Measurements from ENCODE around the gene SLC25A12.

SLC25A12 gene

DNA sequence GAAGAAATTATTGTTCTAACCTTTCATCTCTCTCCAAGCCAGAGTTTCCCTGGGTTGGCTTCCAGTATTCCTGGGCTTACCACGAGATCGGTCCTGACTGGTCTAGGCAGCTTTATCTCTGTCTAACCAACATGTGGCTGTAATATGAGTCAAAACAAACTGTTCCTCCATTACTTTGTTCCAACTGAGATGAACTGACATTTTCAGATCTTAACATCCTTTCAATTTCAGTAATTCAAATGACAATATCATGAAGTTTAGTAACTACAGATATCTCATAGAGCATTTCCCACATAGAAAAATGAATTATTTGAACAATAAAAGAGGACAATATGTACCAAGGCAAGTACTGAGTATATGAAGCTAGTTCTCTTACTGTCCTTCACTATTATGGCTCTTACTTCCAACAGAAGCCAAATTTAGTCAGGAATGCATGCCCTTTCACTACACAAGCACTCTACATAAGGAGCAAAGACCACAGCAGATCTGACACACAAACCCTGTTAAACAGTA, 15.5 kb downstream of the SLC25A12 start (continued):
- no peak for TF ChIP-seq CREB5 (CRISPR knock-in tag; IDR thresholded peaks at IDR 0.05; ENCODE audit: low read depth)
- no peak for TF ChIP-seq CSRNP3 (CRISPR knock-in tag; IDR thresholded peaks at IDR 0.05)
- no peak for TF ChIP-seq TOX (CRISPR knock-in tag; IDR thresholded peaks at IDR 0.05; ENCODE audit: borderline replicate concordance)
- no peak for TF ChIP-seq PPARA (CRISPR knock-in tag; IDR thresholded peaks at IDR 0.05; ENCODE audit: borderline replicate concordance)
- TF ChIP-seq ISL1 (CRISPR knock-in tag; IDR thresholded peaks at IDR 0.05), result no peak

GRCh38 chr2:171874963-171875362, 19.1 kb downstream of the SLC25A12 start:
- ATAC-seq, result no peak
- TF ChIP-seq OSR1 (CRISPR knock-in tag; IDR thresholded peaks at IDR 0.05) (no peak), GLIS3 (CRISPR knock-in tag; IDR thresholded peaks at IDR 0.05) (no peak)

DNA sequence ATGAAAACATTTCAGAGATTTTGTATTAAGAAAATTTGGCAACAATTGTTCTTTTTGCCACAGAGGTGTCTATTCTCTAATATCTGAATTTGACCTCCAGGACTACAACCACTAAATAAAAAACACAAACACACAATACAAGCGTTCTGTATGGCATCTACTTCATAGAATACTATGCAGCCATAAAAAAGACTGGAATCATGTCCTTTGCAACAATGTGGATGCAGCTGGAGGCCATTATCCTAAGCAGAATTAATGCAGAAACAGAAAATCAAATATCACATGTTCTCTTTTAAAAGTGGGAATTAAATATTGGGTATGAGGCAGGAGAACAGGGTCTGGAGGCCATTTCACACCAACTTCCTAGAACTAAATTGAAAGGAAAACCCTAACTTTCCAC, 19.5 kb downstream of the SLC25A12 start:
- no peak for ATAC-seq
- no peak for TF ChIP-seq CSDC2 (CRISPR knock-in tag; IDR thresholded peaks at IDR 0.05)
- TF ChIP-seq ZC3H10 (CRISPR knock-in tag; IDR thresholded peaks at IDR 0.05), result no peak
- no peak for TF ChIP-seq SNAI2 (CRISPR knock-in tag; IDR thresholded peaks at IDR 0.05)
- TF ChIP-seq, protein P1, sequence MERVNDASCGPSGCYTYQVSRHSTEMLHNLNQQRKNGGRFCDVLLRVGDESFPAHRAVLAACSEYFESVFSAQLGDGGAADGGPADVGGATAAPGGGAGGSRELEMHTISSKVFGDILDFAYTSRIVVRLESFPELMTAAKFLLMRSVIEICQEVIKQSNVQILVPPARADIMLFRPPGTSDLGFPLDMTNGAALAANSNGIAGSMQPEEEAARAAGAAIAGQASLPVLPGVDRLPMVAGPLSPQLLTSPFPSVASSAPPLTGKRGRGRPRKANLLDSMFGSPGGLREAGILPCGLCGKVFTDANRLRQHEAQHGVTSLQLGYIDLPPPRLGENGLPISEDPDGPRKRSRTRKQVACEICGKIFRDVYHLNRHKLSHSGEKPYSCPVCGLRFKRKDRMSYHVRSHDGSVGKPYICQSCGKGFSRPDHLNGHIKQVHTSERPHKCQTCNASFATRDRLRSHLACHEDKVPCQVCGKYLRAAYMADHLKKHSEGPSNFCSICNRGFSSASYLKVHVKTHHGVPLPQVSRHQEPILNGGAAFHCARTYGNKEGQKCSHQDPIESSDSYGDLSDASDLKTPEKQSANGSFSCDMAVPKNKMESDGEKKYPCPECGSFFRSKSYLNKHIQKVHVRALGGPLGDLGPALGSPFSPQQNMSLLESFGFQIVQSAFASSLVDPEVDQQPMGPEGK (CRISPR knock-in tag; IDR thresholded peaks at IDR 0.05; ENCODE audit: borderline replicate concordance), result no peak
- TF ChIP-seq, protein P2, sequence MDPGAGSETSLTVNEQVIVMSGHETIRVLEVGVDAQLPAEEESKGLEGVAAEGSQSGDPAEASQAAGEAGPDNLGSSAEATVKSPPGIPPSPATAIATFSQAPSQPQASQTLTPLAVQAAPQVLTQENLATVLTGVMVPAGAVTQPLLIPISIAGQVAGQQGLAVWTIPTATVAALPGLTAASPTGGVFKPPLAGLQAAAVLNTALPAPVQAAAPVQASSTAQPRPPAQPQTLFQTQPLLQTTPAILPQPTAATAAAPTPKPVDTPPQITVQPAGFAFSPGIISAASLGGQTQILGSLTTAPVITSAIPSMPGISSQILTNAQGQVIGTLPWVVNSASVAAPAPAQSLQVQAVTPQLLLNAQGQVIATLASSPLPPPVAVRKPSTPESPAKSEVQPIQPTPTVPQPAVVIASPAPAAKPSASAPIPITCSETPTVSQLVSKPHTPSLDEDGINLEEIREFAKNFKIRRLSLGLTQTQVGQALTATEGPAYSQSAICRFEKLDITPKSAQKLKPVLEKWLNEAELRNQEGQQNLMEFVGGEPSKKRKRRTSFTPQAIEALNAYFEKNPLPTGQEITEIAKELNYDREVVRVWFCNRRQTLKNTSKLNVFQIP (CRISPR knock-in tag; IDR thresholded peaks at IDR 0.05; ENCODE audit: borderline replicate concordance, low read depth), result no peak

- TF ChIP-seq ZC3H10 (CRISPR knock-in tag; IDR thresholded peaks at IDR 0.05), result no peak
- ATAC-seq, result no peak
Observed at GRCh38 chr2:171864357-171864985, 29.6 kb downstream of the SLC25A12 start.

DNA sequence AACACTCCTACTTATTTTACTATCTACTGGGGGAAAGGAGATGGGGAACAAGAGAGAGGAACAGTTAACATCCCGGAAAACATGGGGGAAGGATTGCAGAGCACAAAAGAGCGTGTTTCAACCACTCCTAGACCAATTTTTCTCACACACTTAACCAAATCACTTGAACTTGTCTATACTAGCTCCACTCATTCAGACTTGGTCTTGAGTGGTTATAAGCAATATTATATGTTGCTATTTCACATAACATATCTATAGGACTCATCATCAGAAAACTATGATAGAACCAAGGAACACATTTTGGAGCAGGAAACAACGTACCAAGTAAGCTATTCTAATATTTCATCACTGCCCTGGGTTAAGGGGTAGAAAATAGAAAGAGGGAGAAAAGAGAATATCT, 31.5 kb downstream of the SLC25A12 start:
- ATAC-seq, result no peak
- no peak for TF ChIP-seq CSRNP3 (CRISPR knock-in tag; IDR thresholded peaks at IDR 0.05)
- TF ChIP-seq RARB (CRISPR knock-in tag; IDR thresholded peaks at IDR 0.05), result no peak
- TF ChIP-seq ZFP30 (CRISPR knock-in tag; IDR thresholded peaks at IDR 0.05), result no peak
- TF ChIP-seq TOX (CRISPR knock-in tag; IDR thresholded peaks at IDR 0.05; ENCODE audit: borderline replicate concordance), result no peak
- no peak for TF ChIP-seq OSR1 (CRISPR knock-in tag; IDR thresholded peaks at IDR 0.05)
- TF ChIP-seq, protein P2 (CRISPR knock-in tag; IDR thresholded peaks at IDR 0.05; ENCODE audit: borderline replicate concordance, low read depth), result no peak
- TF ChIP-seq, protein P3, sequence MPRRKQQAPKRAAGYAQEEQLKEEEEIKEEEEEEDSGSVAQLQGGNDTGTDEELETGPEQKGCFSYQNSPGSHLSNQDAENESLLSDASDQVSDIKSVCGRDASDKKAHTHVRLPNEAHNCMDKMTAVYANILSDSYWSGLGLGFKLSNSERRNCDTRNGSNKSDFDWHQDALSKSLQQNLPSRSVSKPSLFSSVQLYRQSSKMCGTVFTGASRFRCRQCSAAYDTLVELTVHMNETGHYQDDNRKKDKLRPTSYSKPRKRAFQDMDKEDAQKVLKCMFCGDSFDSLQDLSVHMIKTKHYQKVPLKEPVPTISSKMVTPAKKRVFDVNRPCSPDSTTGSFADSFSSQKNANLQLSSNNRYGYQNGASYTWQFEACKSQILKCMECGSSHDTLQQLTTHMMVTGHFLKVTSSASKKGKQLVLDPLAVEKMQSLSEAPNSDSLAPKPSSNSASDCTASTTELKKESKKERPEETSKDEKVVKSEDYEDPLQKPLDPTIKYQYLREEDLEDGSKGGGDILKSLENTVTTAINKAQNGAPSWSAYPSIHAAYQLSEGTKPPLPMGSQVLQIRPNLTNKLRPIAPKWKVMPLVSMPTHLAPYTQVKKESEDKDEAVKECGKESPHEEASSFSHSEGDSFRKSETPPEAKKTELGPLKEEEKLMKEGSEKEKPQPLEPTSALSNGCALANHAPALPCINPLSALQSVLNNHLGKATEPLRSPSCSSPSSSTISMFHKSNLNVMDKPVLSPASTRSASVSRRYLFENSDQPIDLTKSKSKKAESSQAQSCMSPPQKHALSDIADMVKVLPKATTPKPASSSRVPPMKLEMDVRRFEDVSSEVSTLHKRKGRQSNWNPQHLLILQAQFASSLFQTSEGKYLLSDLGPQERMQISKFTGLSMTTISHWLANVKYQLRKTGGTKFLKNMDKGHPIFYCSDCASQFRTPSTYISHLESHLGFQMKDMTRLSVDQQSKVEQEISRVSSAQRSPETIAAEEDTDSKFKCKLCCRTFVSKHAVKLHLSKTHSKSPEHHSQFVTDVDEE (CRISPR knock-in tag; IDR thresholded peaks at IDR 0.05), result no peak
- no peak for TF ChIP-seq ZNF8 (CRISPR knock-in tag; IDR thresholded peaks at IDR 0.05)
- no peak for TF ChIP-seq ZNF565 (CRISPR knock-in tag; conservative IDR thresholded peaks at IDR 0.05; ENCODE audit: low read depth)
- TF ChIP-seq CSDC2 (CRISPR knock-in tag; IDR thresholded peaks at IDR 0.05), result no peak
- no peak for TF ChIP-seq ISL1 (CRISPR knock-in tag; IDR thresholded peaks at IDR 0.05)
- no peak for TF ChIP-seq PPARA (CRISPR knock-in tag; IDR thresholded peaks at IDR 0.05; ENCODE audit: borderline replicate concordance)
- no peak for TF ChIP-seq ZNF70 (CRISPR knock-in tag; IDR thresholded peaks at IDR 0.05)
- TF ChIP-seq TCF4 (CRISPR knock-in tag; IDR thresholded peaks at IDR 0.05; ENCODE audit: borderline replicate concordance), result no peak
- no peak for TF ChIP-seq ESRRG (CRISPR knock-in tag; IDR thresholded peaks at IDR 0.05)

Measured in SK-N-SH treated with all-trans-retinoic acid at 6 μM for 48 hours (cell line).